Loucy (cell line): ENCODE results near the gene HDHD5.

ENCODE experiments used
- EZH2phosphoT487 ChIP-seq: fragments of 200-600 bp; IDR thresholded peaks from 2 replicates; pipeline ENCODE4 v1.6.1; 2018; ENCODE audit warnings: antibody characterized with exemption, mild to moderate bottlenecking, moderate library complexity, borderline replicate concordance
- TF ChIP-seq, protein P1 (sequence below): fragments of 200-600 bp; sonication (generic); conservative IDR thresholded peaks from 2 replicates; pipeline ENCODE4 v1.5.1; 2014; ENCODE audit warnings: mild to moderate bottlenecking, antibody characterized with exemption, low read length

DNA sequence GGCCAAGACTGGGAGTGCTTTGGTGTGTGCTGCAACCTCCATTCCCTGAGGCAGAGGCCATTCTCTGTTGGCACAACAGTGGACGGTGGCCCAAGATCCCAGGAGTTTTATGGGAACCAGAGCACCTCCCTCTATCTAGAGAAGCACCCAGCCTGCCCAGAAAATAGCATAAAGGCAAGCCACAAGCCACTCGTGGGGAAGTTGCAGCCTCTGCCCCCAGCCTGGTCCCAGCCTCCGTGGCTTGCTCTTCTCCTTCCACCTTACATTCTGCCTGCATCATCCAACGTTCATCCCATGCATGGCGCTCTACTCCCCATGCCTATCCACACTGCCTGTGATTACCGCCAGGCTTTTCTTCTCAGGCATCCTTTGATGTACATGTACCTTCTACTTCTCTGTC lies 58.5 kb downstream of the HDHD5 start:
- TF ChIP-seq, protein P1, sequence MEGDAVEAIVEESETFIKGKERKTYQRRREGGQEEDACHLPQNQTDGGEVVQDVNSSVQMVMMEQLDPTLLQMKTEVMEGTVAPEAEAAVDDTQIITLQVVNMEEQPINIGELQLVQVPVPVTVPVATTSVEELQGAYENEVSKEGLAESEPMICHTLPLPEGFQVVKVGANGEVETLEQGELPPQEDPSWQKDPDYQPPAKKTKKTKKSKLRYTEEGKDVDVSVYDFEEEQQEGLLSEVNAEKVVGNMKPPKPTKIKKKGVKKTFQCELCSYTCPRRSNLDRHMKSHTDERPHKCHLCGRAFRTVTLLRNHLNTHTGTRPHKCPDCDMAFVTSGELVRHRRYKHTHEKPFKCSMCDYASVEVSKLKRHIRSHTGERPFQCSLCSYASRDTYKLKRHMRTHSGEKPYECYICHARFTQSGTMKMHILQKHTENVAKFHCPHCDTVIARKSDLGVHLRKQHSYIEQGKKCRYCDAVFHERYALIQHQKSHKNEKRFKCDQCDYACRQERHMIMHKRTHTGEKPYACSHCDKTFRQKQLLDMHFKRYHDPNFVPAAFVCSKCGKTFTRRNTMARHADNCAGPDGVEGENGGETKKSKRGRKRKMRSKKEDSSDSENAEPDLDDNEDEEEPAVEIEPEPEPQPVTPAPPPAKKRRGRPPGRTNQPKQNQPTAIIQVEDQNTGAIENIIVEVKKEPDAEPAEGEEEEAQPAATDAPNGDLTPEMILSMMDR = no peak
- no peak for TF ChIP-seq EZH2phosphoT487
